Activated CD4-positive, alpha-beta memory T cell treated with anti-CD3 and anti-CD28 coated beads for 36 hours (primary cell): ENCODE measurements around the gene DNAH8. TPM values are rescaled to one million over a fixed set of nuclear protein-coding genes. Genes with fewer than 3 reads are reported as not detected.
A peak's percentile ranks its signal among the peaks of the same experiment; 100 is the strongest.

Experiments
- CTCF ChIA-PET: fragments of 350-600 bp; sonication (Branson Sonifier 250); formaldehyde crosslinking; loops from one replicate; lab custom pipeline; 2021; ENCODE audit warnings: antibody characterized with exemption, inconsistent platforms; lab: Charles Lee
- POLR2A ChIA-PET: fragments of 350-600 bp; sonication (Branson Sonifier 250); formaldehyde crosslinking; loops from one replicate; lab custom pipeline; 2021; ENCODE audit warnings: antibody characterized with exemption; lab: Charles Lee
- DNase-seq: peaks from one replicate; pipeline ENCODE4 v3.0.0-alpha.2; 2020
- H3K27ac Mint-ChIP-seq: one replicate; pipeline ENCODE4 v1.8.0; 2021; ENCODE audit warnings: mixed read lengths
- H3K27me3 Mint-ChIP-seq: one replicate; pipeline ENCODE4 v1.8.0; 2021; ENCODE audit warnings: mixed read lengths
- H3K36me3 Mint-ChIP-seq: one replicate; pipeline ENCODE4 v1.8.0; 2021; ENCODE audit warnings: mixed read lengths
- H3K4me1 Mint-ChIP-seq: one replicate; pipeline ENCODE4 v1.8.0; 2021; ENCODE audit warnings: low read depth, mixed read lengths
- H3K4me3 Mint-ChIP-seq: one replicate; pipeline ENCODE4 v1.8.0; 2021; ENCODE audit warnings: mild to moderate bottlenecking, mixed read lengths
- H3K9me3 Mint-ChIP-seq: one replicate; pipeline ENCODE4 v1.8.0; 2021; ENCODE audit warnings: mixed read lengths
- intact Hi-C: fragments of 100-400 bp; cut with micrococcal nuclease; formaldehyde crosslinking; loops from one replicate; pipeline ENCODE4 v1.15.1; 2023
- total RNA-seq, 2 experiments: library from RNA; stranded (reverse); gene quantifications; one replicate each; pipeline ENCODE4 v1.2.3, GENCODE V29; 2021

The DNAH8 gene
- total RNA-seq, 2 experiments from 2014 or later: 0.02 to 0.22 TPM

- POLR2A ChIA-PET: no interaction called here
- no peaks in the 10 kb centered on the region for H3K27me3 Mint-ChIP-seq
- DNase-seq: no peak
- H3K9me3 Mint-ChIP-seq: no peaks in the 10 kb centered on the region
- peaks cover 2% of the 10 kb centered on the region for H3K4me1 Mint-ChIP-seq
- H3K36me3 Mint-ChIP-seq: no peaks in the 10 kb centered on the region
- no peak overlapping the region for H3K27ac Mint-ChIP-seq
- H3K4me3 Mint-ChIP-seq: no peak overlapping the region
- intact Hi-C loops: no loop called here
- CTCF ChIA-PET: interaction anchor here (1.0 to 2.4 kb wide), 2 partner anchors 96 to 341 kb away, joined by 4 to 5 read pairs; no protein-coding TSS in a partner anchor
Measured at GRCh38 chr6:38968702-38969149, 253.6 kb downstream of the DNAH8 start.

DNA sequence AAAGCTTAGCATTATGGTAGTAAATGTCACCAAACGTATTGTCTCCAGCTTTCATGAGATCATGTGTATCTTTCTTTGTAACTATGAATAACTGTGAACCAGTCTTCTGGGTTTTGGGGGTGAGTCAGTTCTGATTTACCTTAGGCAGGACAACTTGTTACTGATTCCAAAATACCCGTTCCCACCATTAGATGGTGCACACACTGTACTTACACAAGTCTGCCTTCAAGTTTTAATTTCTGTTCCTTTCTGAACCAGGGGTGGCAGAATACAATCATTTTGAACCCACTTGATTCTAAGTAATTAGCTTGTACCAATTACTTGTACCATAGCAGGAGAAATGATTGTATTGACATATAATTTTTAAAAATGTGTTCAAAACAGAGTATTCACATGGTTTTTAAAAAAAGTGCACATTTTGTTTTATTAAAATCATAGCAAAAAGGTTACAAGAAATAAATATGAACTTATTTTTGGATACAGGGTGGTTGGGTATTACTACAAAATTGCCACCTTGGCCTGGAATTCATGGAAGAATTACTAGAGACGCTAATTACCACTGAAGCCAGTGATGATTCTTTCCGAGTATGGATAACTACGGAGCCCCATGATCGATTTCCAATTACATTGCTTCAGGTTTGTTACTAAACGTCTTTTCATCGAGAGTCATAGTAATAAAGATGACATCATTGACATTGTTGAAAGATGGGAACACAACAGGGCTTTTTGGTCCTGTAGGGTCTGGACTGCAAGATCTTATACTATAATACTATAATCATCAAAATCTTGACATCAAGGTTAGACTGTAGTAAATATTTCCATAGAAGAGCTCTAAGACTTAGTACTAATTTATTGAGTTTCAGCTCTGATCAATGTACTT is 258.3 kb downstream of the DNAH8 start:
- no peaks in the 10 kb centered on the region for H3K9me3 Mint-ChIP-seq
- no peak overlapping the region for H3K4me3 Mint-ChIP-seq
- DNase-seq: peak; percentile 13
- ChIA-PET POLR2A (no interaction called here), CTCF (interaction anchor here (0.6 to 4.4 kb wide), 13 partner anchors 14 to 339 kb away, joined by 3 to 31 read pairs (median 5); no protein-coding TSS in a partner anchor)
- no peak overlapping the region for H3K27ac Mint-ChIP-seq
- H3K4me1 Mint-ChIP-seq: peaks cover 2% of the 10 kb centered on the region
- no peaks in the 10 kb centered on the region for H3K36me3 Mint-ChIP-seq
- H3K27me3 Mint-ChIP-seq: peaks cover 13% of the 10 kb centered on the region
- intact Hi-C loops: loop anchor here (1.0 to 2.0 kb wide), 4 partner anchors 97 to 330 kb away; no protein-coding TSS in a partner anchor

DNA sequence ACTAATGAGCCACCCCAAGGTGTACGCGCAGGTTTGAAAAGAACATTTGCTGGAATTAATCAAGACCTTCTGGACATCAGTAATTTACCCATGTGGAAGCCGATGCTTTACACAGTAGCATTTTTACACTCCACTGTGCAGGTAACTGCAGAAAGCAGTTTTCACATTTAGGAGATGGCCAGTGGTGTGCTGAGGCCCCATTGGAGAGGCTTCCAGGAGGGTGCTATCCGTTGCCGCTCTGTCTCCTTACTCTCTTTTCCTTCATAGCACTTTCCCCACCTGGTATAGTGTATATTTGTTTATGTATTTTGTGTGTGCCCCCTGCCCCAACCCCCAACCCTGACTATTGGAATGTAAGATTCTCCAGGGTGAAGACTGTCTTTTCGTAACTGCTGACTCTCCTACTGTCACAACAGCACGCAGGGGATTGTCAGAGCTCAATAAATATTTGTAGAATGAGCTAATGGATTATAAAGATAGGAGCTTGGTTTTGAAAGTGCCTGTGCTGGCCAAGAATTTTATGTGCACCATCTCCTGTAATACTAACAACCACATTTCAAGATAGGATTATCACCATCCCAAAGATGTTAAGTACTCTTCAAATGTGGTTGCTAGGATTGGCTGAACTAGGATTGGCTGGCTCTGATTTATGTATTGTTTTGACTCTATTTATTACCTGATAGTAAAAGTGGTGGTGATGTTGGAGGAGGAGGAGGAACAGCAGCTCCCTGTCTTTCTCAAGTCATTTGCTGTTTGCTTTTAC is 259.5 kb downstream of the DNAH8 start:
- peaks cover 18% of the 10 kb centered on the region for H3K27me3 Mint-ChIP-seq
- POLR2A ChIA-PET: no interaction called here
- H3K4me1 Mint-ChIP-seq: peaks cover 2% of the 10 kb centered on the region
- no peak overlapping the region for H3K27ac Mint-ChIP-seq
- intact Hi-C loops: no loop called here
- H3K4me3 Mint-ChIP-seq: no peak overlapping the region
- CTCF ChIA-PET: interaction anchor here (1.1 to 4.4 kb wide), 8 partner anchors 22 to 338 kb away, joined by 3 to 31 read pairs (median 8); no protein-coding TSS in a partner anchor
- no peak for DNase-seq
- H3K36me3 Mint-ChIP-seq: no peaks in the 10 kb centered on the region
- no peaks in the 10 kb centered on the region for H3K9me3 Mint-ChIP-seq

GRCh38 chr6:38975621-38976049 is 260.5 kb downstream of the DNAH8 start:
- Mint-ChIP-seq H3K4me3 (no peak overlapping the region), H3K4me1 (peaks cover 2% of the 10 kb centered on the region), H3K27ac (no peak overlapping the region), H3K36me3 (no peaks in the 10 kb centered on the region), H3K9me3 (no peaks in the 10 kb centered on the region), H3K27me3 (peaks cover 23% of the 10 kb centered on the region)
- no peak for DNase-seq
- ChIA-PET CTCF (interaction anchor here (1.2 to 4.4 kb wide), 2 partner anchors 103 to 327 kb away, joined by 3 to 31 read pairs; no protein-coding TSS in a partner anchor), POLR2A (no interaction called here)
- intact Hi-C loops: no loop called here

- CTCF ChIA-PET: interaction anchor here (1.2 kb wide), 1 partner anchor 103 kb away, joined by 3 read pairs; no protein-coding TSS in a partner anchor
- no peak for DNase-seq
- H3K9me3 Mint-ChIP-seq: no peaks in the 10 kb centered on the region
- intact Hi-C loops: no loop called here
- H3K36me3 Mint-ChIP-seq: no peaks in the 10 kb centered on the region
- no peak overlapping the region for H3K27ac Mint-ChIP-seq
- peaks cover 2% of the 10 kb centered on the region for H3K4me1 Mint-ChIP-seq
- H3K4me3 Mint-ChIP-seq: no peak overlapping the region
- POLR2A ChIA-PET: no interaction called here
- peaks cover 23% of the 10 kb centered on the region for H3K27me3 Mint-ChIP-seq
Measured at GRCh38 chr6:38976051-38976450, 260.9 kb downstream of the DNAH8 start.

DNA sequence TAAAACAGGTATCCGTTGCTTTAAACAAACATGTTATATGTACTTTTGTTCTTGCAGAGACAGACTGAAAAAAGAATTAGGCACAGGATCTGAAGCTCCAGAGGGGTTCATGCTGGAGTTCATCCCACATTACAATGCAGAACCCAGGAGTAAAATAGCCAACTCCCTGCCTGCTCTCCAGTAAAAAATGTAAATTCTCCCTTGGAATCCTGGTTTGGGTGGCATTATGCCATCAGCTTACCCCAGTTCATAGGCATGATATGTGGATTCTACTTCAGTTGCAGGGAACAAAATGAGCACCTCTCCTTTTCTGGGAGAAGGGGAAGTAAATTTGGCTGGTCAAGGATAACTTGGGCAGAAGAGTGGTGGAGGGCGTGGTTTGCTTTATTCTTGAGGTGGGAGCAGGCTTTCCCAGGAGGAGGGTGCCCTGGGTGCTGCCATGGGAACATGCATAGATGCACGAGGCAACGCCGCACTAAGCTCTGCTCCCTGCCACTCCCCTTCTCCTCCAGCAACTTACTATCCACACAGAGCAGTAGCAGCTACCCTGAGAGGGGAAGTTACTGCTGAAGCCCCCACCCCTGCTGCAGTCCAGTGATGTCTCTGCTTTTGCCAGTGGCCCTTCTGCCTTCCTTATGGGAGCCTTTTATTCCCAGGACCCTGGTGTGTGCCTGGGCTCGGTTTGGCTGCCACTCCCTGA is 261.8 kb downstream of the DNAH8 start:
- Mint-ChIP-seq H3K9me3 (no peaks in the 10 kb centered on the region), H3K4me1 (peaks cover 2% of the 10 kb centered on the region), H3K4me3 (no peak overlapping the region), H3K27me3 (peaks cover 23% of the 10 kb centered on the region), H3K36me3 (no peaks in the 10 kb centered on the region), H3K27ac (no peak overlapping the region)
- intact Hi-C loops: no loop called here
- ChIA-PET POLR2A (no interaction called here), CTCF (interaction anchor here (1.2 to 1.4 kb wide), 2 partner anchors 190 to 326 kb away, joined by 3 to 4 read pairs; no protein-coding TSS in a partner anchor)
- DNase-seq: no peak

DNA sequence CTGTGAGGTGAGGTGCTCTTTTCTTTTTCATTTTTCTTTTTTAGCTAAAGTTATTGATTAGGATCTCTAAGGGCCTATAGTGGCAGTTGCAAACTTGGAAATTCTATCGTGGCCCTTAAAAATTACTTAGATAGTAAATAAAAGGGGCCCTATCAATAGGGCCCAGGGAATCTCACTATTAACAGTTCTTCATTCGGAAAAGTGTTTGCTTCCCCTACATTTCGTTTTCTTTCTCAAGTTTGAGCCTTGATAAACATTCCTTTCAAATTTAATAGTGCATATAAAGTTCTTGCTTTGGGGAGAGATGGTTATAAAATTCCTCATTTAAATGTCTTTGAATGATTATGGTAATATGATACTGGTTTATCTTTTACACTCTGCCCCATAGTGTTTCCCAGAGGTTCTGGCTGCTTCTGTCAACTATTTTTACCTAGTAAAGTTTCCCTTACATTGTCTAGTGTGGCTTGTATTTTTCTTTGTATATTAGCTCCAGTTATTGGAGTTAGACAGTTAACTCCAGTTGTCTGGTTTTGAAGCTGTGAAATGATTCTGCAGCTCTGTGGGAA is 263.1 kb downstream of the DNAH8 start:
- no peak for DNase-seq
- H3K27me3 Mint-ChIP-seq: peaks cover 26% of the 10 kb centered on the region
- intact Hi-C loops: no loop called here
- H3K9me3 Mint-ChIP-seq: no peaks in the 10 kb centered on the region
- no peak overlapping the region for H3K27ac Mint-ChIP-seq
- H3K4me3 Mint-ChIP-seq: no peak overlapping the region
- no peaks in the 10 kb centered on the region for H3K36me3 Mint-ChIP-seq
- CTCF ChIA-PET: interaction anchor here (0.6 to 1.7 kb wide), 4 partner anchors 24 to 331 kb away, joined by 3 to 4 read pairs (median 3); no protein-coding TSS in a partner anchor
- POLR2A ChIA-PET: no interaction called here
- H3K4me1 Mint-ChIP-seq: no peaks in the 10 kb centered on the region

- no peak overlapping the region for H3K27ac Mint-ChIP-seq
- H3K4me1 Mint-ChIP-seq: no peaks in the 10 kb centered on the region
- intact Hi-C loops: no loop called here
- no peak for DNase-seq
- CTCF ChIA-PET: no interaction called here
- POLR2A ChIA-PET: no interaction called here
- H3K9me3 Mint-ChIP-seq: no peaks in the 10 kb centered on the region
- H3K36me3 Mint-ChIP-seq: no peaks in the 10 kb centered on the region
- no peak overlapping the region for H3K4me3 Mint-ChIP-seq
- peaks cover 19% of the 10 kb centered on the region for H3K27me3 Mint-ChIP-seq
Measured at GRCh38 chr6:38982470-38982869, 267.4 kb downstream of the DNAH8 start.

GRCh38 chr6:38984723-38985122 is 269.6 kb downstream of the DNAH8 start:
- intact Hi-C loops: no loop called here
- ChIA-PET CTCF (no interaction called here), POLR2A (no interaction called here)
- no peak overlapping the region for H3K27ac Mint-ChIP-seq
- peaks cover 12% of the 10 kb centered on the region for H3K27me3 Mint-ChIP-seq
- no peak for DNase-seq
- no peaks in the 10 kb centered on the region for H3K36me3 Mint-ChIP-seq
- no peaks in the 10 kb centered on the region for H3K9me3 Mint-ChIP-seq
- H3K4me1 Mint-ChIP-seq: no peaks in the 10 kb centered on the region
- no peak overlapping the region for H3K4me3 Mint-ChIP-seq

GRCh38 chr6:38985839-38986238 is 270.7 kb downstream of the DNAH8 start:
- Mint-ChIP-seq H3K36me3 (no peaks in the 10 kb centered on the region), H3K4me3 (no peak overlapping the region), H3K4me1 (no peaks in the 10 kb centered on the region), H3K9me3 (no peaks in the 10 kb centered on the region), H3K27me3 (peaks cover 7% of the 10 kb centered on the region), H3K27ac (no peak overlapping the region)
- no peak for DNase-seq
- intact Hi-C loops: no loop called here
- ChIA-PET POLR2A (no interaction called here), CTCF (no interaction called here)

GRCh38 chr6:38987503-38987902 is 272.4 kb downstream of the DNAH8 start:
- intact Hi-C loops: no loop called here
- no peak for DNase-seq
- H3K36me3 Mint-ChIP-seq: no peaks in the 10 kb centered on the region
- ChIA-PET POLR2A (no interaction called here), CTCF (interaction anchor here (2.6 kb wide), 1 partner anchor 9 kb away, joined by 9 read pairs; no protein-coding TSS in a partner anchor)
- H3K27ac Mint-ChIP-seq: no peak overlapping the region
- no peak overlapping the region for H3K4me3 Mint-ChIP-seq
- H3K27me3 Mint-ChIP-seq: peaks cover 9% of the 10 kb centered on the region
- H3K4me1 Mint-ChIP-seq: no peaks in the 10 kb centered on the region
- H3K9me3 Mint-ChIP-seq: no peaks in the 10 kb centered on the region
